Effector memory CD4-positive, alpha-beta T cell (primary cell): ENCODE measurements around the gene MTA2.
A peak's percentile ranks its signal among the peaks of the same experiment; 100 is the strongest.
"Not testable (repeated sequence)": the region's sequence is repeated elsewhere in the genome, so short reads cannot be mapped to it uniquely, and the experiment has no call there.

Experiments used
- DNase-seq, 3 donors: peaks; one replicate each; pipeline ENCODE4 v3.0.0-alpha.2; 2020
- H3K27ac ChIP-seq: 2 replicates; pipeline ENCODE4 v1.7.0; 2013; ENCODE audit warnings: mild to moderate bottlenecking, low read length, moderate library complexity; ENCODE audit not compliant: insufficient read depth, poor library complexity, severe bottlenecking
- H3K27me3 ChIP-seq: replicated peaks from 2 replicates; pipeline ENCODE4 v1.7.0; 2013; ENCODE audit warnings: mild to moderate bottlenecking, low read length; ENCODE audit not compliant: insufficient read depth, control insufficient read depth, poor library complexity, severe bottlenecking
- H3K36me3 ChIP-seq: 2 replicates; pipeline ENCODE4 v1.7.0; 2013; ENCODE audit warnings: mild to moderate bottlenecking, low read length, moderate library complexity; ENCODE audit not compliant: control insufficient read depth, insufficient read depth
- H3K4me1 ChIP-seq: 2 replicates; pipeline ENCODE4 v1.7.0; 2013; ENCODE audit warnings: low read length, mild to moderate bottlenecking; ENCODE audit not compliant: control insufficient read depth, insufficient read depth, poor library complexity, severe bottlenecking
- H3K4me3 ChIP-seq: 2 replicates; pipeline ENCODE4 v1.7.0; 2013; ENCODE audit warnings: low read length, low read depth, mild to moderate bottlenecking; ENCODE audit not compliant: insufficient read depth, poor library complexity, severe bottlenecking
- H3K9me3 ChIP-seq: 2 replicates; pipeline ENCODE4 v1.7.0; 2013; ENCODE audit warnings: mild to moderate bottlenecking, low read length, moderate library complexity; ENCODE audit not compliant: control insufficient read depth

The MTA2 gene

DNA sequence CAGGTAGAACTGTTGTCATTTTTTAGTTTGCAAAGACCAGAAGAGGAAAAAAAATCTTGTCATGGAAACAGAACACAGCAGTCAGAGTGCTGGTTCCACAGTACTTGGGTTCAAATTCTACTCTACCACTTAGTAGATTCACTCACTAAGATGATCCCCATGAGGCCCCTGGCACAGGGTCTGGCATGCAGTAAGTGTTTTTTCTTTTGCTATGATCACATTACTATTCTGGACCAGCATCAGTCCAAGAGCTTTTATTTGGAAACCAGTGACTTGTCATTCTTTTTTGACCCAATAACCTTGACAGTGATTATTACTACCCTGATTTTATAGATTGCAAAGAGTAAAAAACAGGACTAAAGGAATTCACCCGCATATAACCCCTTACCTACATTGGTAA, 32.1 kb downstream of the MTA2 start:
- H3K4me1 ChIP-seq, result peaks cover 18% of the 10 kb centered on the region
- H3K27me3 ChIP-seq, result no peaks in the 10 kb centered on the region
- H3K27ac ChIP-seq, result no peak overlapping the region
- DNase-seq, result no peak
- no peak overlapping the region for H3K4me3 ChIP-seq
- peaks cover 55% of the 10 kb centered on the region for H3K36me3 ChIP-seq
- no peaks in the 10 kb centered on the region for H3K9me3 ChIP-seq

DNA sequence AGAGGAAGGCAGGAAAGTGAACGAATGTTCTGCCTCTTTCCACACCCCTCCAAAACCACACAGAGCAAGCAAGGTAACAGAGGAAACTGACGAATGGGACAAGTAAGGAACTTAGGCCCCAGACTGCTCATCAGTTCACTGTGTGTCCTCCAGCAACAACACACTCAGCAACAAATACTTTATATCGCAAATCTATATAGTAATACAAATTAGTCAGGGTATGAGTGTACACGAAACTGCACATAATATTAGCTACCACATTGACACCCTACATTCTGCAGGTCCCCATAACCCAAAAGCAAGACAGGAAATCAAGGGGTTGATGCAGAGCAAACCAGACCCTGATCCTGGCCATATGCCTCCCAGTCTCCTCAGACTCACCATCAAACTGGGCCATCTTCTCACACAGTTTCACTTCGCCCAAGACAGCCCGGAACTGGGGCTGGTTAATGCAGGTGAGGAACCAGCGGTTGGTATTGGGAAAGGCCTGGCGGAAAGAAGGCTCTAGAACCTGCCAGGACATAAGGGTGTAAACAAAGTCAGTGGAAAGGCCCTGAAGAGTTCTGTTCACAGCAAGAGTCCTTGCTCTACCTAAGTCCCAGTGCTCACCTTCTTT, 34.5 kb downstream of the MTA2 start:
- no peaks in the 10 kb centered on the region for H3K27me3 ChIP-seq
- DNase-seq, result no peak
- no peaks in the 10 kb centered on the region for H3K9me3 ChIP-seq
- H3K27ac ChIP-seq, result no peak overlapping the region
- peaks cover 72% of the 10 kb centered on the region for H3K36me3 ChIP-seq
- no peak overlapping the region for H3K4me3 ChIP-seq
- H3K4me1 ChIP-seq, result peaks cover 6% of the 10 kb centered on the region

DNA sequence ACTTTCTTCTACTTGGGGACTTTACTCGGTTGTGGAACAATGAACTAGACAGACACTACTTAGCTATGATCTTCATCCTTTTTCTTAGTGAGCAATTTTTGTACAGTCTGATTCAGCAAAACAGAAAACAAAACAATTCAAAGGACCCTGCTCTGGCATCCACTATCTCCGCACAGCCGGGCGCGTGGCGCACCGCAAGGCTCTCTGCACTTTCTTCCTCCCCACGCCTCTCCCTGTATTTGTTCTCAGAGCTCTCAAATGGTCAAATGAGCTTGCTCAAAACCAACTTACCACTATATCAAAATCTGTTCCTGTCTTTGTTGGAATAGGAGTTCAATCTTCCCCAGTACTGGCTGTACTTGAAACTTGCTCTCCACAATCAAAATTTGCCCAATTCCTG, 35.4 kb downstream of the MTA2 start:
- peaks cover 65% of the 10 kb centered on the region for H3K36me3 ChIP-seq
- H3K4me3 ChIP-seq, result no peak overlapping the region
- DNase-seq, result no peak
- no peaks in the 10 kb centered on the region for H3K9me3 ChIP-seq
- H3K27ac ChIP-seq, result no peak overlapping the region
- H3K4me1 ChIP-seq, result peaks cover 3% of the 10 kb centered on the region
- H3K27me3 ChIP-seq, result no peaks in the 10 kb centered on the region

DNA sequence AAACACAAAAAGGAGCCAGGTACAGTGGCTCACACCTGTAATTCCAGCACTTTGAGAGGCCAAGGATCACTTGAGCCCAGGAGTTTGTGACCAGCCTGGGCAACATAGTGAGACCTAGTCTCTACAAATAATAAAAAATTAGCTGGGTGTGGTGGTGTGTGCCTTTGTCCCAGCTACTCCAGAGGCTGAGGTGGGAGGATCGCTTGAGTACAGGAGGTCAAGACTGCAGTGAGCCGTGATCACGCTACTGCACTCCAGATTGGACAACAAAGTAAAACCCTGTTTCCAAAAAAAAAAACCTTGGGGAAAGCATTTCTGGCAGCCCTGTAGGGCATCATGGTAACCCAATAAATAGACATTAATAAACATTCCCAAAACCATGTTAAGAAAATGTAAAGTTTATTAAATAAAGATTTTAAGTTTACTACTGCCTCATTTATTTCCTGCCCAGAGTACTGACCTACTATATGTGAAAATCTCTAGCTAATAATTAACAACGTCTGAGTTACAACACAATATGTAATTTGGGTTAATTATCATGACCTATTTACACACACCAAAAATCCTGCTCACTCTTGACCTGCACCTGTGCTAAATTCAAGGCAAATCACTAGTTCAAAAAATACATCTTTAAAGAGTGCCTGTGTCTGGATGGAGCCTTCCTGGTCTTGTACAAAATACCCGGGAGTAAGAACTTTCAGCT, 36.4 kb downstream of the MTA2 start:
- Histone ChIP-seq H3K4me1 (peaks cover 10% of the 10 kb centered on the region), H3K4me3 (no peak overlapping the region), H3K36me3 (peaks cover 55% of the 10 kb centered on the region), H3K27ac (no peak overlapping the region), H3K27me3 (no peaks in the 10 kb centered on the region), H3K9me3 (no peaks in the 10 kb centered on the region)
- no peak for DNase-seq

DNA sequence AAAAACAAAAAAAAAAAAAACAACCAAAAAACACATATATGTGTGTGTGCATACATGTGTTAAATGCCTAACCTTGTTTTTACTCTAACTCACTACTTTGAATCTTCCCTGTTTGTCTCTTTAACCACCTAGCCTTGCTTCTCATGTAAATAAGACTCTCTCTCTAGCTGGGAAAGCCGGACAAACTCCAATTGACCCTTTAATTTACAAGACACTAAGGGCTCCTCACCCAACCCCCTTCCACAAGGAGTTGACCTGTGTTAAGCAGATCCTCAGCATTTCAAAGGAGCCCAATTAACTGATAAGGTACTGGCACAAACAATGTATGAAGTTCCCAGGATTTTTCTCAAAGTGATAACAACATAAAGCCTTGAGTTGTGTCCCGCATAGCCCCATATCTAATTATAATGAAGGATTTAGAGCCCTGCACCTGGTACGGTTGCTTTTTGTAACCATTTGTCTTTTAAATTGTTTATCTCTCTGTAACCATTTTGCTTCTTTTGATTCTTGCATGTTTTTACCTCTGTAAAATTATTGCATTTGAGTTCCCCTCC, 39.9 kb downstream of the MTA2 start:
- not testable (repeated sequence) for H3K27ac ChIP-seq, H3K27me3 ChIP-seq, H3K4me3 ChIP-seq, DNase-seq, H3K9me3 ChIP-seq
- peaks cover 40% of the 10 kb centered on the region for H3K4me1 ChIP-seq
- H3K36me3 ChIP-seq, result peaks cover 42% of the 10 kb centered on the region

DNA sequence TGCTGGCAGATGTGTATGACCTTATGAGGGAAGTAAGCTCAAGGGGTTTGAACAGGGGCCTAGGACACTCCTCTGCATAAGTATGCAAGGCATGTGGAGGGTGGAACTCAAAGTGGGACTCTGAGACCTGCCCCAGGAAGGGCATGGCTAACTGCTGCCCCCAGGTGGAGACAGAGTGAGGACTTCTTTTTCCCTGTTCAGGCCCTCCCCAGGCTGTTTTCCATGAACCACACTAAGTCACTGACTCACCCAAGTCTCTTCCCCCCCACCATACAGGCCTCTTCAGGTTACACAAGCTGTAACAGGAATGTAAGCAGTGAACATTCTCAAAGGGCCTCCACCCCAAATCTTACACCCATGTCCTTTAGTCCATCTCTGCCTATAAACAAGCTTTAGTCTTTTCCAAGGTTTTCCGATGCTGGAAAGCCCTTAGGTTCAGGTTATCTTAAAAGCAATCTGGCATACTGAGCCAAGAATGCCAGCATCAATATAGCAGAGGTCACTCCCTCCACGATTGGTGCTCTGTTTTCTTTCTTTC, 41.0 kb downstream of the MTA2 start:
- H3K4me1 ChIP-seq, result peaks cover 51% of the 10 kb centered on the region
- no peak overlapping the region for H3K4me3 ChIP-seq
- peak overlapping the region; percentile 99 for H3K27ac ChIP-seq
- no peaks in the 10 kb centered on the region for H3K9me3 ChIP-seq
- H3K36me3 ChIP-seq, result peaks cover 31% of the 10 kb centered on the region
- H3K27me3 ChIP-seq, result no peaks in the 10 kb centered on the region
- peak; percentile 69 to 73 (median 72) for DNase-seq

DNA sequence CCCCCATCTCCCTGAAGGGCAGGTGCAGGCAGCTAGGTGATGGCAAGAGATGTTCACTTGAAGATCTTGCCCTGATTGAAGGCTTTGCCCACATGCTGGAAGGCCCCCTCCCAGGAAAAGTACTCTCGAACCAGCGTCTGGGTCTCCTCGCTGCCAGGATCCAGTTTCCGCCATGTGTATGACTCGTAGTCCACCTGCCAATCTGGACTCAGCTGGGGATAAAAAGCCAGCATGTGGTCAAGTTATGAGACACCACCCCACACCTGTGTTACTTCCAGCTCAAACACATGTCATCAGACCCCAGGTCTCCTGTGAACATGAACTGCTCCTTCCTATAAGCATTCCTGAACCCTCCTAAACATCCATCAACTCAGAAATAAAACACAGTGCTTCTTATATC, 42.0 kb downstream of the MTA2 start:
- Histone ChIP-seq H3K27ac (peak overlapping the region; percentile 99), H3K36me3 (peaks cover 25% of the 10 kb centered on the region), H3K4me1 (peaks cover 60% of the 10 kb centered on the region)
- H3K4me3 ChIP-seq, H3K27me3 ChIP-seq, H3K9me3 ChIP-seq, DNase-seq: not testable (repeated sequence)

DNA sequence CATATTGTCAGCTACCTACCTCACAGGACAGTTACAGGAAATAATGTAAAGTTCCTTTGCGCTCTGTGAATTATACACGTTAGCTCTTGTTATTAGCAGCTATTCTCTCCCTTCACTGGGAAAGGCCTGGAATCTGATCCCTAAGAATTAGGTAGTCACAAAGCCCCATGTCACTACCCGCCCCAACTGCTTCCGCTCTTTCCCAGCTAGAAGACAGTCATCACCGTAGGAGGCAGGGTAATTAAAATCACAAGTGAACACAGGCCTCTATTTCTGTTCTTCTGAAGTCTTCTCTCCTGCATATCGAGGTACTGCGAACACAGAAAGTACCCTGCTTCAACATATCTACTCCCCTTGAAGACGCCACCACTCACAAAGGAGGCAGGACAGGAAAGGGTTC, 42.5 kb downstream of the MTA2 start:
- Histone ChIP-seq H3K9me3 (no peaks in the 10 kb centered on the region), H3K4me1 (peaks cover 64% of the 10 kb centered on the region), H3K4me3 (no peak overlapping the region), H3K27ac (peak overlapping the region; percentile 99), H3K36me3 (peaks cover 25% of the 10 kb centered on the region), H3K27me3 (no peaks in the 10 kb centered on the region)
- no peak for DNase-seq

DNA sequence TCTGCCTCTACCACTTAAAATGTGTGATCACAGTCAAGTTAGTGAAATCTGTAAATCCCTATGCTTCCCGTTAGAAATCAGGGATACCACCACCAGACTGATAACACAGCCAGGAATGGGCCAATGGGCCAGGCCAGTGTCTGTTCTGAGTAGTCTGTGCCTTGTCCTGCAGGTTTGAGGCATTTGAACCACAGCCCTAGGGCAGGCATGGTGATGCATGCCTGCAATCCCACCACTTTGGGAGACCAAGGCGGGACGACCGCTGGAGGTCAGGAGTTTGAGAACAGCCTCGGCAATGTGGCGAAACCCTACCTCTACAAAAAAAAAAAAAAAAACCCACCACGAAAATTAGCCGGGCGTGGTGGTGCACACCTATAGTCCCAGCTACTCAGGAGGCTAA, 43.0 kb downstream of the MTA2 start:
- Histone ChIP-seq H3K36me3 (peaks cover 23% of the 10 kb centered on the region), H3K27me3 (no peaks in the 10 kb centered on the region), H3K4me3 (peak overlapping the region; percentile 7), H3K9me3 (no peaks in the 10 kb centered on the region), H3K4me1 (peaks cover 69% of the 10 kb centered on the region), H3K27ac (peak overlapping the region; percentile 99)
- no peak for DNase-seq
